Measurements from ENCODE around the gene CEP162.
"Not testable (repeated sequence)": the region's sequence is repeated elsewhere in the genome, so short reads cannot be mapped to it uniquely, and the experiment has no call there.

Gene CEP162

DNA sequence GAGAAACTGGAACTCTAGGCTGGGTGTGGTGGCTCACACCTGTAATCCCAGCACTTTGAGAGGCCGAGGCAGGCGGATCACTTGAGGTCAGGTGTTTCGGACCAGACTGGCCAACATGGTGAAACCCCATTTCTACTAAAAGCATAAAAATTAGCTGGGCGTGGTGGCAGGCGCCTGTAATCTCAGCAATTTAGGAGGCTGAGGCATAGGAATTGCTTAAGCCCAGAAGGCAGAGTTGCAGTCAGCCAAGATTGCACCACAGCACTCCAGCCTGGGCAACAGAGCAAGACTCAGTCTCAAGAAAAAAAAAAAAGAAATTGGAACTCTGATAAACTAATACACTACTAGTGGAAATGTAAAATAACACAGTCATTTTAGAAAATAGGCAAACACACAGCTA, 3.8 kb downstream of the CEP162 start:
- not testable (repeated sequence) for DNase-seq

- no peak for DNase-seq
These were observed 5.0 kb downstream of the CEP162 start for GRCh38 chr6:84222426-84222825.

DNA sequence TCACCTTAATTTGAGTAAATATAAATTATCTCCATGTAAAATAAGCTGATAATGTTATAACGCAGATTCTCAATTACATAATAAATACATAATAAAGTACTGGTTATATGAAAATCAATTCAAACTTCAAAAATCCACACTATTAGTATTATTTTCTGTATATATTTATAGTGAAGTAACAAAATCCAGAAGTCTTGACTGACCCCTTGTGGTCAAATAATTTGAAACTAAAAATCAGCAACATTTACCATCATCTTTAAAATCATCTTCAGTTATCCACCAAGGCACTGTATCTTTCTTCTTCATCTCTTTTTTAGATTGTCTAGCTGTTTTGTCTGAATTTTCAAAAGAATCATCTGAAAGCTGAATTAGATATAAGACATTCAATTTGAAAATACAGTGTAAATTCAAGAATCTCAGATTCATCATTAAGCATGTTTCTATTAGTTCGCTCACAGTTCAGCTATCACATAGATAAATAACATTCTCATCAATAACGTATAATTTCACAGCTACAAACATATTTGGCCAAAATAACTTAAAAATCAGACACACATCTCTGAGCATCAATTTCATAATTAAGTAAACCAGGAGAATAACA, 6.5 kb downstream of the CEP162 start:
- DNase-seq = no peak

DNA sequence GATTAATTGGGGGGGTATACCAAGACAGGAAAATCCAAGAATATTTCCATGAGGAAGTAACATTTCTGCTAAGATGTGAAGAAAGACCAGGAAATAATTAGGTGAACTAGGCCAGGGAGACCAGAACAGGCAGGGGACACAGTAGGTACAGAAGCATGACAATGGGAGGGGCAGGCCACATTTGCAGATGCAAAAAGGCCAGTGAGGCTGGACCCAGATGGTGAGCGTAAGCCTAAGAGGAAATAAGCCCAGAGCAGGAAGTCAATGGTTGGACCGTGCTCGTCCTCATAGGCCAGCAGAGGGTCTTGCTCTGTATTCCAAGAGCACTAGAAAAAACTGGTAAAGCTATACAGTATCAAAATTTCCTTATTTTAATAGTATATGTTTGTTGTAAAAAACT, 9.4 kb downstream of the CEP162 start:
- DNase-seq = no peak

DNA sequence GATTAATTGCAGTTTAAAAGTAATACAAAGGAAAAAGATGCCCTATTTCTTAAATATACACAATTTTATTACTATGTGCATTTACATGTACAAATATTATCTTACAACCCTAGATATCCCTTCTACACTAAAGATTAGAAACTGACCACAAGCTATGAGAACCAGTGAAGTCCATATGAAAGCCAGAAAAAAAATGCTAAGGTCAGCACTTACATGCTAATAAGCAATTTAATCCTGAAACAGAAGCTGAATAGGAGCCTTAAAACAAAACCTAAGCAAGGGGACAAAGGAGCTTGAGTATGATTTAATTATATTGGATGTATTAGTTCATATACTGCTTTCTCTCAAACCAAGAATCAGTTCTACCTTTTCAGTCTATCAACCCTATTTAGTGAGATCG, 14.2 kb downstream of the CEP162 start:
- DNase-seq = no peak

- DNase-seq = no peak
These were observed 23.4 kb downstream of the CEP162 start for GRCh38 chr6:84204011-84204410.

DNA sequence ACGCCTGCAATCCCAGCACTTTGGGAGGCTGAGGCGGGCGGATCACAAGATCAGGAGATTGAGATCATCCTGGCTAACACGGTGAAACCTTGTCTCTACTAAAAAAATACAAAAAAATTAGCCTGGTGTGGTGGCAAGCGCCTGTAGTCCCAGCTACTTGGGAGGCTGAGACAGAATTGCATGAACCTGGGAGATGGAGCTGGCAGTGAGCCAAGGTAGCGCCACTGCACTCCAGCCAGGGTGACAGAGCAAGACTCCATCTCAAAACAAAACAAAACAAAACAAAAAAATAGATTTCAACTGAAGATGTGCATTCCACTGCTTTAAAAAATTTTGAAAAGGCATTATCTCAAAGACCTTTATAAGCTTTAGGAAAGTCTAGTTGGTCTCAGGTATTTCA, 27.5 kb downstream of the CEP162 start:
- DNase-seq = not testable (repeated sequence)

DNA sequence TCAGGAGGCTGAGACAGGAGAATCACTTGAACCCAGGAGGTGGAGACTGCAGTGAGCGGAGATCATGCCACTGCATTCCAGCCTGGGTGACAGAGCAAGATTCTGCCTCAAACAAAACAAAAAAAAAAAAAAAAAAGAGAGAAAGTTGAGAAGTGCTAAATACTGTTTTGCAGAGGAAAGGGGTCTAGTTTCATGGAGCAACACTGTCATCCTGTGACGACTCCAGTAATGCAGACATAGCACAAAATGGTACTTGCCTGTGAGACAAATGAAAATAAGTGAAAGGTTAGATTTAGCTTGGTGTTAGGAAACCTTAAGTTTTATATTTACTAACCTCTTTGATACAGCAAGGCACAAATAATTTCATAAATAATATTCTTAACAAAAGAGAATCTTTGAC, 29.7 kb downstream of the CEP162 start:
- no peak for DNase-seq

- no peak for DNase-seq
These were observed 34.2 kb downstream of the CEP162 start for GRCh38 chr6:84193114-84193708.

DNA sequence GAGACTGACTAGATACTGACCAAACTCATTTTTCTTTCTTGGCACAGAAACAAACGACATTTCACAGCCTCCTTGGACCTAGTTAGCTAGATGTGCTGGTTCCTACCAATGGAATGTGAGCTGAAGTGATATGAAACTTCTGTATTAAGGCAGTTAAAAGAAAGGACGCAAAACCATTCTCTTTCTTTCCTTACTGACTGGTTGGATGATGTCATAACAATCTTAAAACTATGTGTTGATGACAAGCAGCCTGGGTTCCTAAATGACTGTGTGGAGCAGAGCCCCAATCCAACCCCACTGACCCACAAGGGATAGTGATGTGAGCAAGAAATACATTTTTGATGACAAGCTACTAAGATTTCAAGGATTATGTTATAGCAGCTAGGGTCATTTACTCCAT, 35.6 kb downstream of the CEP162 start:
- DNase-seq = no peak

DNA sequence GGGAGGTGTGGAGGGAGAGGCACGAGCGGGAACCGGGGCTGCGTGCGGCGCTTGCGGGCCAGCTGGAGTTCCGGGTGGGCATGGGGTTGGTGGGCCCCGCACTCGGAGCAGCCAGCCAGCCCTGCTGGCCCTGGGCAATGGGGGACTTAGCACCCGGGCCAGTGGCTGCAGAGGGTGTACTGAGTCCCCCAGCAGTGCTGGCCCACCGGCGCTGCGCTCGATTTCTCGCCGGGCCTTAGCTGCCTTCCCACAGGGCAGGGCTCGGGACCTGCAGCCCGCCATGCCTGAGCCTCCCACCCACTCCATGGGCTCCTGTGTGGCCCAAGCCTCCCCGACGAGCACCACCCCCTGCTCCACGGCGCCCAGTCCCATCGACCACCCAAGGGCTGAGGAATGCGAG, 38.1 kb downstream of the CEP162 start:
- DNase-seq = not testable (repeated sequence)

DNA sequence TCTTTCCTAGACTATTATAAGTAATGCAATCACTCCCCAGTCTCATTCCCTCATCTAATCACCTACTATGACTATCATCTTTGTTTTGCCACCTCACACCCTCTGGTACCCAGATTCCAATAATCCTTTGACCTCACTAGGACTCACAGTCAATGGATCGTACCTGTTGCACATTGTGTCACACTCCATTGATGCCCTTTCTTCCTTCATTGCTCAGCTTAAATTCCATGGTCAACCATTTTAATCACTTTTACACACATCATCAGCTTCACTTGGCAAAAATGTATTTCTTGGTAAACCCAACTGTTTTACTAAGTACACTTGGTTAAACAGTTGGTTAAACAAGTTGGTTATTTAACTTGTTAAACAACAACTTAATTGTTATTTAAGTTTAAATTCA, 44.0 kb downstream of the CEP162 start:
- no peak for DNase-seq

DNA sequence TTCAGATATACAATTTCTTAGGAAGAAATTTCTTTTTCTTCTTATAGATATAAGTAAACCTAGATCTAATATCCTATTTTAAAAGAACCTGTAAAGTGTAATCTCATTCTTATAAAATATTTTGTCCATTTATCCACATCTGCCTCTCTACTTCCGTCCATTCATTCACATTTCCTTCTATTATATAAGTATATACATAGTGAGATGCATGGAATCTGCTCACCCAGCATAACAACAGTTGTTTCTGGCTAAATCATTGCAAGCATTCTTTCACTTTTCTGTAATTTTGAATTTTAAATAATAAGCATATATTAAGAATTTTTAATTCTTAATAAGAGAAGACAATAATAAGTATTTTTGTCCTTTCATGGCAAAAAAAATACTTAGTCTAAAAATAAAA, 45.4 kb downstream of the CEP162 start:
- no peak for DNase-seq

- no peak for DNase-seq
These were observed 50.2 kb downstream of the CEP162 start for GRCh38 chr6:84177241-84177640.

- no peak for DNase-seq
These were observed 54.9 kb downstream of the CEP162 start for GRCh38 chr6:84172574-84172973.

DNA sequence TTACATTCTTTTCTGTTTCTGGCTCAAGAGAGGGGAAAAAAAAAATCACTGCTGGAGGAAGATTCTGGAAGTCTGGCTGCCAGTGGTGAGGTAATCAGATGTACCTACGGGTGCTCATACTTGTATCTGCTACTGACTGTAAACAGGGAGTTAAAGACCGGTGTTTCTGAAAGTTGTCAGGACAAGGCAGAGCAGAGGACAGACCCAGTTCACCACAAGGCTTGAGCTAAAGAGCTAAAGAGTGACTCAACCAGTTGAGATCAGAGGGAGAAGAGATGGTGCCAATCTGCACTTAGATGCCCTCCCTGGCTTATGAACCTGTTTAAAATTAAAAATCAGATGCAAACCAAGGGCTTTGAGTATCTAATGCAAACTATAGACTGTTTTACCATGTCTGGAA, 55.4 kb downstream of the CEP162 start:
- no peak for DNase-seq

GRCh38 chr6:84167457-84167856, 60.0 kb downstream of the CEP162 start:
- DNase-seq = no peak

GRCh38 chr6:84166395-84166794, 61.0 kb downstream of the CEP162 start:
- no peak for DNase-seq

GRCh38 chr6:84164328-84164727, 63.1 kb downstream of the CEP162 start:
- DNase-seq = not testable (repeated sequence)

- DNase-seq = no peak
These were observed 66.3 kb downstream of the CEP162 start for GRCh38 chr6:84161190-84161589.

- no peak for DNase-seq
These were observed 71.1 kb downstream of the CEP162 start for GRCh38 chr6:84156306-84156705.

DNA sequence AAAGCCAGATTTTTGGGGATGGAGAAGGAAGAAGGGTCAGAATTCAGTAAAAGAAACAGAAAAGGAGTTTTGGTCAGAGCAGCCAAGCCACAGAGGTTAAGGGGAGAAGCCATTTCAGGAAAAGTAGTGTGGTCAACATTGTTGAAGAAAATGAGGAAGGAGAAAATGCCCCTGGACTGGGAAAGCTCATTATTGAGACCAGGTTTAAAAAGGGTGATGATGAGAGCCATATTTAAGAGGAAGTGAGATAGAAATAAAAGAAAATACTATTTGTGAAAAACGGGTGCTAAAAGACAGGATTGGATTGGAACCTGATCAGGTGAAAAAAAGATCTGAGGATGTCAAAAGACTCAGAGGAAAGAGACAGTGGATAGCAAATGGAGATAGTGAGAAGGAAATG, 75.8 kb downstream of the CEP162 start:
- no peak for DNase-seq

GRCh38 chr6:84150705-84151104, 76.7 kb downstream of the CEP162 start:
- DNase-seq = no peak

DNA sequence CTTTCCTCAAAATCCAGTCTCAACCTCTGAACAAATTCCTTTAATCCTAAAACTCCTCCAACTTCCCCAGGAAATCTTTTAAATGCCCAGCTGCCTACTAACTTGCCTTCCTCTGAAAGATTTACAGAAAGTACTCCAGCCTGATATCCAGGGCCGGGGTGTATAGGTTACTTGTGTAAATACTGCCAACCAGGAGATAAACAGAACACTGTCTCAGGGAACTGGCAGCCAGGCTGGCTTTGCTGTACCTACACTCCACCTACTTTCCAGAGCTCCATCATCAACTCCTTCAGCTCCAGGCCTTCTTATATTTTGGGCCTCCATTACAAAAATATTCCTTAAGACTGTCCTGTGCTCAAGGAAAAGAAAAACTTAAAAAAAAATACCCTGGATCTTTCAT, 85.9 kb downstream of the CEP162 start:
- no peak for DNase-seq

- no peak for DNase-seq
These were observed 88.1 kb downstream of the CEP162 start for GRCh38 chr6:84139311-84139710.
